Stimulated activated naive CD8-positive, alpha-beta T cell treated with anti-CD3 and anti-CD28 coated beads, Interleukin-15, amount 100 ng/mL, for 72 hours (primary cell): ENCODE measurements around the gene PDLIM7.

Experiments used
- ATAC-seq: fragments of 150-1000 bp; cut with Tn5 transposase; 2 replicates; pipeline ENCODE4 v1.10.0; 2021; ENCODE audit warnings: mild to moderate bottlenecking, moderate library complexity
- DNase-seq, 2 donors: peaks; one replicate each; pipeline ENCODE4 v3.0.0; 2021 to 2022
- H3K27ac Mint-ChIP-seq, 2 donors: one replicate each; pipeline ENCODE4 v1.8.0; 2022; ENCODE audit warnings: mild to moderate bottlenecking in 2 of 2, mixed read lengths in 2 of 2, moderate library complexity in 2 of 2
- H3K27me3 Mint-ChIP-seq: one replicate; pipeline ENCODE4 v1.8.0; 2022; ENCODE audit warnings: mixed read lengths
- H3K4me1 Mint-ChIP-seq: one replicate; pipeline ENCODE4 v1.8.0; 2022; ENCODE audit warnings: mild to moderate bottlenecking, mixed read lengths
- H3K4me3 Mint-ChIP-seq, 2 donors: one replicate each; pipeline ENCODE4 v1.8.0; 2022; ENCODE audit warnings: mild to moderate bottlenecking in 2 of 2, mixed read lengths in 2 of 2, moderate library complexity in 1 of 2
- H3K9me3 Mint-ChIP-seq, 2 donors: one replicate each; pipeline ENCODE4 v1.8.0; 2022; ENCODE audit warnings: mixed read lengths in 2 of 2

Gene PDLIM7

DNA sequence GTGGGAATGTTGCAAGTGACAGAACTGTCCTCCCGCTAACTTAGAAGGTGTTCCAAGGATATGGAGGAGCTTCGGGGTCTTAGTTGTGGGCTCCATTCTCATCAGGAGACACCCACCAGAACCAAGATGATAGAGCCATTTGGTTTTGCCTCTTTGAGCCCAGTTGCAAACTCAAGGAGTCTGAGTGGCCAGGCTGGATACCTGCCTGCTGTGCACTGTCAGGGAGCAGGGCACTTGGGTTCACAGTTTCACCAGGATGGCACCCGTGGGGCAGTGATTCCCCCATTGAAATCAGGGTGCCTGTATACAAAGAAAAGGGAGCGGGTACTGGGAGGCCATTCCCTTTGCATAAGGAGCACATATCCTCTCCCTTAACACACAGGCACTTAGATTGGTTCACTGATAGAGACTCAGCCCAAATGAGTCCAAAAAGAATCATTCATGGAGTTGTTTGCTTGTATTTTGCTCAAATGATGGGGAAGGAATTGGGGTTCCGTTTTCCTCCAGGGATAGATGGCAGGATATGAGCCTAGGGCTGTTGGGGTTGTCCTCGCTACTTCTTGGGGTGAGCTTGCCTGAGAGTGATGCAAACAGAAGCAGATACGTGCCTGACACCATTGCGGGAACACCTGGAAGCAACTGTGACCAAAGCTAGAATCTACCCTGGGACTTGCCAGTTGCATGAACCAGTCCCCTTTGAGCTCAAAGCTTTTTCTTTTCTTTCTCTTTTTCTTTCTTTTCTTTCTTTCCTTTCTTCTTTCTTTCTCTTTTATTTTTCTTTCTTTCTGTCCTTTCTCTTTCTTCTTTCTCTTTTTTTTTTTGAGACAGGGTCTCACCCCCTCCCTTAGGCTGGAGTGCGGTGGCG, 52.1 kb downstream of the PDLIM7 start:
- DNase-seq (no peak), ATAC-seq (no peak)
- no peaks in the 10 kb centered on the region for H3K9me3 Mint-ChIP-seq
- peak overlapping the region; percentile 71 to 81 for H3K4me3 Mint-ChIP-seq
- peak overlapping the region; percentile 77 to 88 for H3K27ac Mint-ChIP-seq
- peaks cover 74% of the 10 kb centered on the region for H3K4me1 Mint-ChIP-seq
- H3K27me3 Mint-ChIP-seq: no peaks in the 10 kb centered on the region

DNA sequence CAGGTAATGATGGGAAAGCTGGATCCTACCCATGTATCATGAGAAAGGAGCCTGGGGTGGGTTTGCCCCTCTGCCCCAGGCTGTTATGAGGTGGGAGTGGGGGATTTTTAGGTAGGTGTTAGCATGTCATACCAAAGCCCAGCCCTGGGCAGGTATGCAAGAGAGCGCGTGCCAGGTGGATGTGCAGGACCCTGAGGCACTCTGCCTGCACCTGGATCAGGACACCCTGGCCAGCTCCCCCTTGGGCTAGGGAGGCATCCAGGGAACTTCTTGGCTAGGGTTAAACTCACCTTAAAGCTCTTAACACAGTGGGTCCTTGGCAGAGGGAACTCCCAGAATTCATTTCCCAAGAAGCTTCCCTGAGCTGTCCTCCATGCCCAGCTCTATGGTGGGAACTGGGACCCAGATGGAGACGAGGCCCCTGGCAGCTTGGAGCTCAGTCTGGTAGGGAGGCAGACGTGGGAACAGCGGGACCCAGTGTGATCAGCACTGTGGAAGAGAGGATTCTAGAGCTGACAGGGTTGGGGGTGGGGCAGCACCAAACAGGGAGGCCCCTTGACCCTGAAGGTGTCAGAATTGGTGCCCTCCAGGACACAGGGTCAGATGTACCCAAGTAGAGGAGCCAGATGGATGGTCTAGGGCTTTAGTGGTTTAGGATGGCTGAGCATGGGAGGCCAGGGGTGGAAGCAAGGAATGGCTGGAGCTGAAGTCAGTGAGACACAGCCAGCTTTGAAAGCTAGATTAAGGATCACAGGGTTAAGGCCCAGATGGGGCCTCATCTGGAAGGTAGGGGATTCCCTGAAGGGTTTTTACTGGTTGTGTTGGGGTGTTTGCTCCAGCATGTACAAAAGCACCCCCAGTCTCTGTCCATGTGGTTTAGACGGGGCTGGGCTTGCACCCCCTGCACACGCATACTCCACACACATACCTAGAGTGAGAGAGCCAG, 53.0 kb downstream of the PDLIM7 start:
- no peaks in the 10 kb centered on the region for H3K9me3 Mint-ChIP-seq
- peak overlapping the region in 1 of 2 donors; percentile 74 for H3K27ac Mint-ChIP-seq
- peaks cover 82% of the 10 kb centered on the region for H3K4me1 Mint-ChIP-seq
- DNase-seq (no peak), ATAC-seq (peak; percentile 10)
- H3K4me3 Mint-ChIP-seq: peak overlapping the region; percentile 56 to 71
- no peaks in the 10 kb centered on the region for H3K27me3 Mint-ChIP-seq

DNA sequence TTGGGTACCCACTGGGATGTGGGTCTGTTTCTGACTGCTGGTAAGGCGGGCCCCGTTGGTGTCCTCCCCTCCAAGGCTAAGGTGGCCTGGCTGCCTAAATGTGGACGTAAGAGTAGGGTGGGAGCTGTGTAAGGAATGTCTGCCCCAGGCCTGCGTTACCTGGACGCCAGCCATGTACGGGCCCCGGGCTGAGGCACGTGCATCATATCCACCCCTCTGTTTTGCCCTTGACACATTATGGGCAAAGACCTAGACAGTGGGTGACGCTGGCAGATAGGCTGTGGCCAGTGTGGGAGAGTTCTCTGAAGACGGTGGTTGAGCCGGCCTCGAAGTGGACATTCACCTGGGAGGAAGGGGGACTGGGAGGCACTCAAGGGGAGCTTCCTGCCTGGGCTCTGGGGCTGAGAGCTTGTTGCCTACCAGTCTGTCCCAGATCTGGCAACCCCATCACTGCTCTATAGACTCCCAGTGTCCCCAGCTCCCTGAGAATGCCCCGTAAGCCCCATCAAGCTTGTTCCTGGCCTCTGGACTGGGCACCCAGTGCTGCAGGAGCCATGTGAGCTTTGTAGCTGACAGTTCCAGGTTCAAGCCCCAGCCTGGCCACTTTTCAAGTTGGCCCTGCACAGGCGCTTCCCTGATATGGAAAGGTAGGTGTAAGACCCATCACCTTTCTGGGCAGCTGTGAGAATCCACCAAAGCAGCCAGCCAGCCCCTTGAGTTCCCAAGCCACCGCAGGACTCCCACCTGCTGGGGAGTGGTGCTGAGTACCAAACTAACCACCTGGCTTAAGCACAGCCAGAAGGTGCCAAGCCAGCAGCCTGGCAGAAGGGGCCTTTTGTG, 54.0 kb downstream of the PDLIM7 start:
- Mint-ChIP-seq H3K4me1 (peaks cover 82% of the 10 kb centered on the region), H3K4me3 (peak overlapping the region; percentile 41 to 71), H3K27ac (no peak overlapping the region), H3K27me3 (no peaks in the 10 kb centered on the region), H3K9me3 (no peaks in the 10 kb centered on the region)
- ATAC-seq (no peak), DNase-seq (no peak)

DNA sequence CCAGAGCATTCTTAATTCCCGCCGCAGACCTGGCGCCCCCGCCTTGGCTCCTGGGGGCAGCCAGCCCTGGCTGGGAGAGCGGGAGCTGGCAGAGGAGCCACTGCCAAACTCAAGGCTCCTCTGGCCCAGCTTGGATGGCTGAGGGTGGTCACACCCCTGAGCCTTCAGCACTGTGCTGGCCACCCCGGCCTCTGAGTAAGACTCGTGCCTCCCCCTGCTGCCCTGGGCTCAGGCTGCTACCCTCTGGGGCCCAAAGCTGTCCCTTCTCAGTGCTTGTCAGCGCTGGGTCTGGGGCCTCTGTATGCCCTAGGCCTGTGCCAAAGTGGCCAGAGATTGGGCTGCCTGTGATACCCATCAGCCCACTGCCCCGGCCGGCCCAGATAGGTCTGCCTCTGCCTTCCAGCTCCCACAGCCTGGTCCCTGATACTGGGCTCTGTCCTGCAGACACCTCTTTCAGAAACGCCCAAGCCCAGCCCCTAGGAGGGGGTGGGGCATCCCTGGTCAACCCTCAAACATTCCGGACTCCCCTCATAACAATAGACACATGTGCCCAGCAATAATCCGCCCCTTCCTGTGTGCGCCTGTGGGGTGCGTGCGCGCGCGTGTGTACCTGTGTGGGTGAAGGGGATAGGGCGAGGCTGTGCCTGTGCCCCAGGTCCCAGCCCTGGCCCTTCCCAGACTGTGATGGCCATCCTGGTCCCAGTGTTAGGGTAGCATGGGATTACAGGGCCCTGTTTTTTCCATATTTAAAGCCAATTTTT, 55.2 kb downstream of the PDLIM7 start:
- no peak overlapping the region for H3K4me3 Mint-ChIP-seq
- H3K9me3 Mint-ChIP-seq: no peaks in the 10 kb centered on the region
- no peak for ATAC-seq
- DNase-seq: no peak
- H3K4me1 Mint-ChIP-seq: peaks cover 83% of the 10 kb centered on the region
- H3K27ac Mint-ChIP-seq: no peak overlapping the region
- no peaks in the 10 kb centered on the region for H3K27me3 Mint-ChIP-seq

- Mint-ChIP-seq H3K4me3 (no peak overlapping the region), H3K9me3 (no peaks in the 10 kb centered on the region), H3K4me1 (peaks cover 91% of the 10 kb centered on the region), H3K27ac (peak overlapping the region in 1 of 2 donors; percentile 93), H3K27me3 (no peaks in the 10 kb centered on the region)
- DNase-seq (no peak), ATAC-seq (no peak)
These were observed 56.2 kb downstream of the PDLIM7 start for GRCh38 chr5:177440990-177441780.

GRCh38 chr5:177440211-177440989, 57.0 kb downstream of the PDLIM7 start:
- no peaks in the 10 kb centered on the region for H3K27me3 Mint-ChIP-seq
- H3K9me3 Mint-ChIP-seq: no peaks in the 10 kb centered on the region
- DNase-seq: peak in 1 of 2 donors; percentile 61
- peak overlapping the region; percentile 72 to 89 for H3K27ac Mint-ChIP-seq
- peak; percentile 83 for ATAC-seq
- peaks cover 88% of the 10 kb centered on the region for H3K4me1 Mint-ChIP-seq
- H3K4me3 Mint-ChIP-seq: peak overlapping the region; percentile 19 to 25

- peaks cover 86% of the 10 kb centered on the region for H3K4me1 Mint-ChIP-seq
These were observed 57.8 kb downstream of the PDLIM7 start for GRCh38 chr5:177439518-177440053.

GRCh38 chr5:177438468-177438867, 58.9 kb downstream of the PDLIM7 start:
- ATAC-seq (no peak), DNase-seq (no peak)
- Mint-ChIP-seq H3K27ac (no peak overlapping the region), H3K4me1 (peaks cover 86% of the 10 kb centered on the region), H3K4me3 (no peak overlapping the region), H3K27me3 (no peaks in the 10 kb centered on the region), H3K9me3 (no peaks in the 10 kb centered on the region)

More at GRCh38 chr5:177439518-177440053, 57.8 kb downstream of the PDLIM7 start:
- H3K27ac Mint-ChIP-seq: peak overlapping the region in 1 of 2 donors; percentile 89
- ATAC-seq: no peak
- H3K9me3 Mint-ChIP-seq: no peaks in the 10 kb centered on the region
- no peak for DNase-seq
- H3K4me3 Mint-ChIP-seq: no peak overlapping the region
- no peaks in the 10 kb centered on the region for H3K27me3 Mint-ChIP-seq

DNA sequence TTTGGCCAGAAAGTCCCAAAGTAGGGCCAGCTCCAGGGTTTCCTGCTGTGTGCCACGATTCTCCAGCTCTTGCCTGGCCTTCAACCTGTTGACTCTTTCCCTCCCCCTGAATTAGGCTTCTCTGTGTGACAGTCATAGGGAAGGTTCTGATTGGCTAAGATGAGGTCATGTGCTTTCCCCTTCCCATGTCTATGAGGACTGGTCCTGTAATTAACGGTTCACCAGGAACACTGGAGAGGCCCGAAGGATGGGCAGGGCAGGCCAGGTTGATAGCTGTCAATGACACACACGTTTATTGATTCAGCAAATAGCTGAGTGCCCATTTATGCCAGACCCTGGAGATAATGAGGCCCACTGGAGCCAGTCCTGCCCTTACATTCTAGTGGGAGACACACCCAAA, 59.8 kb downstream of the PDLIM7 start:
- Mint-ChIP-seq H3K4me3 (no peak overlapping the region), H3K27ac (peak overlapping the region in 1 of 2 donors; percentile 54), H3K27me3 (no peaks in the 10 kb centered on the region), H3K9me3 (no peaks in the 10 kb centered on the region), H3K4me1 (peaks cover 86% of the 10 kb centered on the region)
- no peak for ATAC-seq
- DNase-seq: no peak

GRCh38 chr5:177435847-177436536, 61.4 kb downstream of the PDLIM7 start:
- H3K27ac Mint-ChIP-seq: peak overlapping the region in 1 of 2 donors; percentile 54
- no peak overlapping the region for H3K4me3 Mint-ChIP-seq
- DNase-seq (no peak), ATAC-seq (no peak)
- H3K9me3 Mint-ChIP-seq: no peaks in the 10 kb centered on the region
- no peaks in the 10 kb centered on the region for H3K27me3 Mint-ChIP-seq
- peaks cover 88% of the 10 kb centered on the region for H3K4me1 Mint-ChIP-seq

- DNase-seq: no peak
- Mint-ChIP-seq H3K9me3 (no peaks in the 10 kb centered on the region), H3K27ac (peak overlapping the region in 1 of 2 donors; percentile 80), H3K27me3 (no peaks in the 10 kb centered on the region), H3K4me3 (no peak overlapping the region), H3K4me1 (peaks cover 89% of the 10 kb centered on the region)
- ATAC-seq: no peak
These were observed 62.3 kb downstream of the PDLIM7 start for GRCh38 chr5:177434942-177435738.

GRCh38 chr5:177434437-177434836, 63.0 kb downstream of the PDLIM7 start:
- Mint-ChIP-seq H3K4me3 (peak overlapping the region; percentile 10 to 35), H3K9me3 (no peaks in the 10 kb centered on the region), H3K4me1 (peaks cover 89% of the 10 kb centered on the region), H3K27ac (peak overlapping the region in 1 of 2 donors; percentile 90), H3K27me3 (no peaks in the 10 kb centered on the region)
- peak in 1 of 2 donors; percentile 50 for DNase-seq
- peak; percentile 31 for ATAC-seq
